Suppressor macrophage (primary cell): ENCODE data around the gene LGALS16.
A peak's percentile ranks its signal among the peaks of the same experiment; 100 is the strongest.
"Not testable (repeated sequence)": the region's sequence is repeated elsewhere in the genome, so short reads cannot be mapped to it uniquely, and the experiment has no call there.

Source experiments
- DNase-seq, 4 experiments: peaks; one replicate each; pipeline ENCODE4 v3.0.0-alpha.2; 2020 to 2022

The LGALS16 gene

GRCh38 chr19:39677961-39678889 is 22.5 kb downstream of the LGALS16 start:
- DNase-seq, result peak in 2 of 4 experiments; percentile 9 to 26

- DNase-seq, result no peak
Observed at GRCh38 chr19:39679056-39679790, 23.5 kb downstream of the LGALS16 start.

GRCh38 chr19:39679791-39680168 is 24.1 kb downstream of the LGALS16 start:
- no peak for DNase-seq

GRCh38 chr19:39680593-39680992 is 24.9 kb downstream of the LGALS16 start:
- no peak for DNase-seq

- DNase-seq, result no peak
Observed at GRCh38 chr19:39681416-39681815, 25.7 kb downstream of the LGALS16 start.

GRCh38 chr19:39684267-39684666 is 28.6 kb downstream of the LGALS16 start:
- no peak for DNase-seq

- peak; percentile 2 to 34 (median 28) for DNase-seq
Observed at GRCh38 chr19:39686739-39687138, 31.0 kb downstream of the LGALS16 start.

- not testable (repeated sequence) for DNase-seq
Observed at GRCh38 chr19:39688637-39689036, 32.9 kb downstream of the LGALS16 start.

GRCh38 chr19:39692166-39692565 is 36.5 kb downstream of the LGALS16 start:
- DNase-seq, result no peak

- DNase-seq, result no peak
Observed at GRCh38 chr19:39692822-39693221, 37.1 kb downstream of the LGALS16 start.

- DNase-seq, result no peak
Observed at GRCh38 chr19:39695759-39696158, 40.0 kb downstream of the LGALS16 start.

GRCh38 chr19:39696387-39696786 is 40.7 kb downstream of the LGALS16 start:
- no peak for DNase-seq

- DNase-seq, result no peak
Observed at GRCh38 chr19:39698535-39698934, 42.8 kb downstream of the LGALS16 start.

- DNase-seq, result no peak
Observed at GRCh38 chr19:39701291-39701690, 45.6 kb downstream of the LGALS16 start.

GRCh38 chr19:39704181-39705044 is 48.7 kb downstream of the LGALS16 start, which contains the start of gene LGALS14:
Gene LGALS14 (plus strand): TSS chr19:39704481. CDS start chr19:39704529, 48 bp downstream.
- no peak for DNase-seq

- DNase-seq, result peak in 3 of 4 experiments; percentile 20 to 35 (median 23)
Observed at GRCh38 chr19:39705578-39706188, 50.0 kb downstream of the LGALS16 start.

GRCh38 chr19:39708594-39708993 is 52.9 kb downstream of the LGALS16 start:
- DNase-seq, result no peak

- DNase-seq, result no peak
Observed at GRCh38 chr19:39709026-39709872, 53.5 kb downstream of the LGALS16 start.
